GM19372 (cell line): ENCODE data around the gene ZBTB20.

Source experiments
- ATAC-seq: cut with Tn5 transposase; IDR thresholded peaks from one replicate; pipeline ENCODE4 v1.9.1; 2021; ENCODE audit warnings: mild to moderate bottlenecking, low read depth, moderate library complexity; ENCODE audit not compliant: unreplicated experiment

ZBTB20 gene

DNA sequence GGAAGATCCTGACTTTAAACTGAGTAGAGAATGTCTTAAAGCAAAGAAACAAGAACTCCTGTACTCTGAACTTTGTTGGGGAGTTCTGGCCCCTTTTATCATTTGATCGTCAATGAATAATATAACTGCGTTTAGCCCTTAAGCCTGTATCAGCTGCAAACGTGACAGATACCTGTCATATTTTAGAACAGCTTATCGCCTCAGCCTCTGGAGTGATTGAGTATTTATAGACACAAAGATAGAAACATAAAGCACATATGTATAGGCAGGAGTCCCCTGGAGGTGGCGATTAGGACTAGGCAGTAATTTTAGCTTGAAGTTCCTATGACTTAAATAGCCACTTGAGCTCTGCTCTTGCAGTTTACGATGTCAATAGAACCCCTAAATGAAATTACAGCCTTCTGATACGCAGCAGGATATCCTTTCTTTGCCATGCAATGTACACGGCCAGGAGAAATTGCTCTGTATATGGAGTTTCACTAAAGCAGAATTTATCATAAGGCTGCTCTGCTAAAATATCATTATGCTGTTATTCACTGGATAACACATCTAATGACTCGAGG, 531.5 kb downstream of the ZBTB20 start:
- no peak for ATAC-seq

GRCh38 chr3:114609973-114610630, 537.0 kb downstream of the ZBTB20 start:
- ATAC-seq: no peak

DNA sequence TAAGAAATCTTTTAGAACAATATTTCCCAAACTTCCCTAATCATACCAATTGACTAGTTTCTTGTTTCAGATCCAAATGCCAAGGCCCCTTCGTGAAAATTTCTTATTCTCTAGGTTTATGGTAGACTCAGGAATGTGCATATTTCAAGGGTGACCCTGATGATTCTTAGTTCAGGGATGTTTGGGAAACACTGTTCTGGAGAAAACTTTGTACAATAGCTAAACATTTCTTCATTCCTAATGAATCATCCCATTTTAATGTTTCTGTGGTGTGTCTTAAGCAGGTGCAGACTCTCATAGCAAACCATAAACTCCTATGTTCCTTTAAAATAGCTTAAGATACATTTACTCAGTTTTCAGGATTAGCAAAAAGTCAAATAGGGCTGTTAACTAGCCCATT, 538.8 kb downstream of the ZBTB20 start:
- ATAC-seq: no peak

GRCh38 chr3:114606336-114606735, 540.8 kb downstream of the ZBTB20 start:
- ATAC-seq: no peak

- ATAC-seq: no peak
Observed at GRCh38 chr3:114600571-114600970, 546.5 kb downstream of the ZBTB20 start.

- no peak for ATAC-seq
Observed at GRCh38 chr3:114597871-114598270, 549.2 kb downstream of the ZBTB20 start.

DNA sequence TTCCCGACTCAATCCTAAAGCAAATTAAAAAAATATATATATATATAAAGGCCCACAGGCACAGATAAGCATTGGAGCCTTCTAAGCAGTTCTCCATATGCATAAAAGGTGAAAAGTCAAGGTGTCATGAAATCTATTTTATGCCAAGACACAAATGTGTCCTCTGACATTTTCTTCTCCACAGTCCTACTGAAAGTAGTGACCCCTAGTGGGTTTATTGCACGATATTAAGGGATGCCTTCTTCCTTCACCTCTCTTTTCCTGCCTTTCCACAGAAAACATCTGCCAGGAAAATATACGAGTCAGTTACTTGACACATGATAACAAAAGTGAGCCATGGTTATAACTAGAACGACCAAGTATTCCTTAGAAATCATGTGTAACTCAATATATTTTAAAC, 550.1 kb downstream of the ZBTB20 start:
- no peak for ATAC-seq

DNA sequence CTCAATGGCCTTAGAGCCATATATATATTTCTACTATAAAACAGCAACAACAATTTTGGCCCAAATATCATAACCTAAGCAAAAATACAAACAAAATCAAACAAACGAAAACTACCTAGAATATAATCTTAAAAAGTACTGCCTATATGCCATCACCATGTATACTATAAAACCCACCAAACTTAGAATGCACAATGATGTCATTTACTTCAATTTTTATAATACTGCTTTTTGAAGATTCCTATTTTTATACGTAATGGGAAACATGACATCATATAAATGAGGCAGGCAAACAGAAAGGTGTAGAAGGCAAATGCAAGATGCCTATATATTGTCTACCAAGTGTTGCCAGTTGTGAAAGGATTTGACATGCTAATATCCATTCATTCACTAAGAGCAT, 550.9 kb downstream of the ZBTB20 start:
- ATAC-seq: no peak

GRCh38 chr3:114595522-114596028, 551.5 kb downstream of the ZBTB20 start:
- no peak for ATAC-seq

DNA sequence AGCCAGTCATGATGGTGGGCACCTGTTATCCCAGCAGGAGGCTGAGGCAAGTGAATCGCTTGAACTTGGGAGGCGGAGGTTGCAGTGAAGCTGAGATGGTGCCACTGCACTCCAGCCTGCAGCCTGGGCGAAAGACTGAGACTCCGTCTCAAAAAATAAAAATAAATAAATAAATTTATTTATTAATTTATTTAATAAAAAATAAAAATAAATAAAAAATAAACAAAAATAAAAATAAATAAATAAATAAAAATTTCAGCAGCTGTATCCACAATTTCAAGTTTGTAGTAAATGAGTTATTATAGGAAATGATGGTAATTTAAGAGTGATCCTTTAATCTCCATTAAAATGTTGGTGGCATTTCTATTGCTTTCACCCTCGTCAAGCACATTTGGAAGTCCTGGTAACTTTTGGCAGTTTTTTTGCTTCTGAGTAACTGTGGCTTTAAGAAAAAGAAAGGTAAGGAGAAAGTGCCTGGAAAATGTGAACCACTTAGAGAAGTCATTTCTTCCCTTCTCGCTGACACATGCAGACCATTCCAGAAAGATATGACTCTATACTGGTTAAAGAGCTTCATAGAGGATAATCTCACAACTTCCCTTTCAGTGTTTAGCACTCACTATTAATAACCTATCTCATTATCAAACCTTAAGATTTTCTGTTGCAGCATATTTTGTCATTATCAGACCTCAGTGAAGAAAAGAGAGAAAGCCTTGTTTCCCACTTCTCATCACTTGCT, 556.6 kb downstream of the ZBTB20 start:
- ATAC-seq: no peak

DNA sequence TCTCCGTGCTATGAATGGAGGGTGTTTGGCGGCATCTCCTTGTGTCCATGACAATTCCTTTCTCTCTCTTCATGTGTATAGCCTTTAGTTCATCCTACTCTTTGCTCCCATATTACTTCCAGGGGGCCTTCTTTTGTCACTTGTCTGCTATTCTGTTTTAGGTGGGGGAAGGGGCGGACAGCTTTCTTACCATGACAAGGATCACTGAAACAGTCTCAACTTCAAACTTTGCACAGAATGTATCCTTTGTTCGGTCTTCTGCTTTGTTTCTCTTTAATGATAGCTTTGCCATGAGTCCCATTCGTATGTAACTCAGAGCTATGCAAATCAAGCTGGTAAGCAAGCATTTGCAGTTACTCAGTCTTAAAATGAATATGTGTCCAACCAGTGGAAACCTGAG, 559.1 kb downstream of the ZBTB20 start:
- no peak for ATAC-seq

- no peak for ATAC-seq
Observed at GRCh38 chr3:114586119-114586518, 561.0 kb downstream of the ZBTB20 start.

- no peak for ATAC-seq
Observed at GRCh38 chr3:114585687-114586086, 561.4 kb downstream of the ZBTB20 start.

DNA sequence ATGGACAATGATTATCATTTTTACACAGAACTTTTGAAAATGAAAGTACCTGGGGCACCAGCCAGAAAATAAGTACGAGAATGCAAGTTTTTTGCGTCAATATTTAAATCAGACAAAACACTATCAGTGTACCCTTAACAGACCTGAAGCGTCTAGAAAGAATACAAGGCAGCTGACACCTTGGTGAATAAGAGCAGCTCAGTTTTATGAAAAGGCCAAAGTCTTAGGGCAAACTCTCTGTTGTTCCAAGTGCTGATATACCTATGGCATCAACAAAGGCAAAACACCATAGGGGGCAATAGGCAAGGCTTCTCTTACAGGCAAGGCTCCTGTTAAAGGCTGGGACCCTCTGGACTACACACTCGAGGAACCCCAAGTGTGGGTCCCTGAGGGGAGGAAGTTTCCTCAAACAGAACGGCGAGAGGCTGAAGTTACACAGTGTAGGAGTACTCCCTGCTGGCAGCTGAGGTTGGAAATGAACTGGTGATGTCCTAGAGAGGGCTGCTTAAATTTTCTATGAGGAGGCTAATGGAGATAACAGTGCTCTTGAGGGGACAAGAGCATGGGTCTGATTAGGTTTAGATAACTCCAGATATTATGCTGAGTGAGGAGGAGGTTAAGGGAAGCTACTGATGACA, 562.2 kb downstream of the ZBTB20 start:
- no peak for ATAC-seq

DNA sequence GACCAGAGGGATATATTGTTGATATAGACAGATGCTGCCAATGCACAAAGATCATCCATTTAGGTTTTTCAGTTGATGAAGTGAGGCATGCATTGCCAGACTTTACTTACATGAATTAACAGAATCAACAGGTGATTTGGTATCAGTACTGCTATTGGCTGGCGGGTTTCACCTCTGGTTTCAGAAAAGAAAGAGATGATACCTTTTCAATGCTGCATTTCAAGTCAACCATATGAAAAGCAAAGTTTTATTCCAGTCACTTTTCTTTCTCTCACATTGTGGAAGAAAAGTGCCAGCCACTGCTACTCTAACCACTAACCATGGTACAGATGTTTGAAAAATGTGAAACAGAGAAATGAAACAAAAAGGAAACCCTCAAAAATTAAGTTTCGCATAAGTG, 564.2 kb downstream of the ZBTB20 start:
- peak; percentile 62 for ATAC-seq

DNA sequence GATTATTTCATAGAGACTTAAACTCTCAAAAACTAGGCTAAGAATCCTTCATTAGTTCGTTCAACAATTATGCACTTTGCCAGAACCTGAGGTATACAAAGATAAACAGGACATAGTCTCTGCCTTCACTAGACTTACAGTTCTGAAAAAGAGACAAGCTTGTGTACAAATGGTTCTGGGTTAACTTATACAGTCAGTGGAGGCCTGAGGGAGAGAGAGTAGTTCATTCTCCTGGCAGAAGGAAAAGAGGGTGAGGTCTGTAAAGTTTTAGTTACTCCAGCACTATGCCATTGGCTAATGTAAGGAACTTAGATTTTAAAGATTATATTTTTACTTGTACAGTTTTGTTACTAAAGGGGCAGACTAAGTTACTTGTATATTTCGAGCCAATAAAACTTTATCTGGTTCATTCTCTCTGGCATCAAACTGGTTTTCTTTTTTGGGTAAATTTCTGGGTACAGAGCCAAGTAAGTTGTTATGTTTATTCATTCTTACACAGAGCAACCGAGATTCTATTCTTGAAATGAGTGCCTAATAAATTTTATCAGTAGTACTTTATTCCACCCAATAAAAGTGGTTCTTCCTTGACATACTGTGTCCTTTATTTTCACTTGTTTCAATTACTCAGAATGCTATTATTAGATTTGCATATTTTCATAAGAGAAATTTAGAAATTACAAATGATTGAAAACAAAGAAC, 574.6 kb downstream of the ZBTB20 start:
- ATAC-seq: no peak

DNA sequence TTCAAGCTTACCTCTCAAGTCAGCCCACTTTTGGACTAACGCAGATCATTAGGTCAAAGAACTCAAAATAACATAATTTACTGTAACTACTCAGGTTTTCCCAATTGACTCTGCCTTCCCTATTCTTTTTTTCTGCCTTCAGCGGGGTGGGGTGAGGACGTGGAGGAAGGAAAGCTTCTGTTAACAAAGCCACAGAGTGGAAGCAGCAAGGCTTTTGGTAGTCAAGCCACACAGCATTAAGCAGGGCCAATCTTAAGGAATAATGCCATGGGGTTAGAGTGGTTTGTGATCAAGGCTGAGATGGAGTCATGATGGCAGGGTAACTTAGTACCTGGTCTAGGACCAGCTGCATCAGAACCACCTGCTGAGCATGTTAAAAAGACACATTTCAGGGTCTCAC, 575.7 kb downstream of the ZBTB20 start:
- no peak for ATAC-seq

GRCh38 chr3:114569186-114569585, 577.9 kb downstream of the ZBTB20 start:
- ATAC-seq: no peak

GRCh38 chr3:114567771-114568170, 579.3 kb downstream of the ZBTB20 start:
- no peak for ATAC-seq

- no peak for ATAC-seq
Observed at GRCh38 chr3:114566767-114567166, 580.3 kb downstream of the ZBTB20 start.
